Gastrocnemius medialis (tissue), 4 donors: ENCODE results near the gene USP15. TPM values are rescaled to one million over a fixed set of nuclear protein-coding genes. Genes with fewer than 3 reads are reported as not detected.

Experiments
- ATAC-seq, 2 donors: fragments of 150-250 bp; one replicate each; pipeline ENCODE4 v1.9.1; 2016
- DNase-seq, 2 donors: peaks; one replicate each; pipeline ENCODE4 v3.0.0-alpha.2; 2019
- H3K27ac ChIP-seq, 4 donors: fragments of 200-600 bp; sonication (generic); 1 replicate in 1 of 4; 2 replicates in 3 of 4; pipeline ENCODE4 v1.5.1; 2016 to 2018; ENCODE audit warnings: mild to moderate bottlenecking in 2 of 4, moderate library complexity in 1 of 4
- H3K27me3 ChIP-seq, 3 donors: fragments of 200-600 bp; sonication (generic) in 2 of 3; 1 replicate in 1 of 3; 2 replicates in 2 of 3; pipeline versions ENCODE4 v1.5.1 to v1.6.0; 2016 to 2019; ENCODE audit warnings: mild to moderate bottlenecking in 1 of 3, moderate library complexity in 1 of 3
- H3K36me3 ChIP-seq, 2 donors: fragments of 200-600 bp; sonication (generic) in 1 of 2; one replicate each; pipeline ENCODE4 v1.5.1; 2017 to 2018
- H3K4me1 ChIP-seq, 2 donors: fragments of 200-600 bp; sonication (generic) in 1 of 2; one replicate each; pipeline ENCODE4 v1.5.1; 2016 to 2017; ENCODE audit warnings: mild to moderate bottlenecking in 2 of 2
- H3K4me3 ChIP-seq, 4 donors: fragments of 200-600 bp; sonication (generic) in 3 of 4; 1 replicate in 1 of 4; 2 replicates in 3 of 4; pipeline ENCODE4 v1.5.1; 2016 to 2019; ENCODE audit warnings: mild to moderate bottlenecking in 2 of 4
- H3K9me3 ChIP-seq, 3 donors: fragments of 200-600 bp; sonication (generic) in 2 of 3; 1 replicate in 1 of 3; 2 replicates in 2 of 3; pipeline ENCODE4 v1.5.1; 2016 to 2019
- POLR2A ChIP-seq, 2 donors: fragments of 450-650 bp; IDR thresholded peaks; one replicate each; pipeline ENCODE4 v1.6.1; 2017; ENCODE audit warnings: antibody characterized with exemption in 2 of 2, mild to moderate bottlenecking in 2 of 2, moderate library complexity in 2 of 2
- in situ Hi-C, 4 donors: fragments of 200-750 bp; cut with MboI; loops; one replicate each; pipeline versions ENCODE4 v1.15.0 to v1.8.0; 2017; ENCODE audit warnings: low sequenced_read_pairs in 4 of 4
- intact Hi-C: fragments of 100-400 bp; cut with DNase I; formaldehyde crosslinking; loops from one replicate; pipeline ENCODE4 v1.15.1; 2023; ENCODE audit warnings: low total_unique reads
- total RNA-seq, 4 donors: library from RNA; depleted of rRNA; stranded (reverse); fragments of >200 nt; gene quantifications; one replicate each; pipeline versions ENCODE4 v1.1.0 to v1.2.3, GENCODE V29; 2016
- TF ChIP-seq, protein P1 (sequence below), 5 experiments: fragments of 450-650 bp in 3 of 5; fragments of 200-600 bp in 2 of 5; sonication (generic) in 2 of 5; IDR thresholded peaks in 4 of 5; conservative IDR thresholded peaks in 1 of 5; 1 replicate in 4 of 5; 2 replicates in 1 of 5; pipeline ENCODE4 v1.5.1; 2016 to 2019; ENCODE audit warnings: antibody characterized with exemption in 5 of 5, mild to moderate bottlenecking in 3 of 5, moderate library complexity in 3 of 5

Gene USP15
- total RNA-seq, 4 donors from 2014 or later = 49.0 to 93.6 (median 50.6) TPM

DNA sequence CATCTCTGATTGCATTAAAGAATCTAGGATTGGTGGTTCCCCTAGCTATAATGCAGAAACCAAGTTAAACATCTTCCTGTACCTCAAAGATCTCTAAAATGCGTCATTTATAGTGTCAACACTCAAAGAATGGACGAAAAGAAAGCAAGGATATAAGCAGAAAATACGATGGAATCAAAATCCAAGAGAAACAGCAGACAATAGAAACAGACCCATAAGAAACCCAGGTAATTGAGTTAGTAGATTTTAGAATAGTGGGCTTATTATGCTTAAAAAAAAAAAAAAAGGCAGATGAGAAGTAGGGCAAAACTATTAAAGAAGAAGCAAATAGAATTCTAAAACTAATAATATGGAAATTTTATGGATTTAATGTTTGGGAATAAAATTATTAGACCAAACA, 44.4 kb downstream of the USP15 start:
- H3K36me3 ChIP-seq = peaks cover 0 to 51% of the 10 kb centered on the region in 2 donors

DNA sequence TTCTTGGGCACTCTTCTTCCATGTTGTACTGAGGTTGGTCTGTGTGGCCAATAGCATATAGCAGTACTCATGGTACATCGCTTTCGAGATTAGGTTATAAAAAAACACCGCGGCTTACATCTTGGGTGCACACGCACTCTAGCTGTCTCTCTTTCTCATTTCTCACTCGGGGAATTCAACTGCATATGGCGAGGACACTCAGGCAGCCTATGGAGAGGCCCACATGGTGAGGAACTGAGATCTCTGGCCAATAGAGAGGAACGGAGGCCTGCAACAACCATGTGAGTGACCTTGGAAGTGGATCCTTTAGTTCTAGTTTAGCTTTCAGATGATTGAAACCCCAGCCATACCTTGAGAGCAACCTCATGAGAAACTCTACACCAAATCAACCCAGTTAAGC, 45.6 kb downstream of the USP15 start:
- DNase-seq (no peak), ATAC-seq (no peak)
- Histone ChIP-seq H3K4me1 (peaks cover 1 to 8% of the 10 kb centered on the region in 2 donors), H3K9me3 (no peaks in the 10 kb centered on the region), H3K36me3 (peaks cover 0 to 51% of the 10 kb centered on the region in 2 donors), H3K27ac (no peak overlapping the region), H3K4me3 (no peak overlapping the region), H3K27me3 (no peaks in the 10 kb centered on the region)
- in situ Hi-C loops (no loop called here), intact Hi-C loops (no loop called here)
- TF ChIP-seq, protein P1, sequence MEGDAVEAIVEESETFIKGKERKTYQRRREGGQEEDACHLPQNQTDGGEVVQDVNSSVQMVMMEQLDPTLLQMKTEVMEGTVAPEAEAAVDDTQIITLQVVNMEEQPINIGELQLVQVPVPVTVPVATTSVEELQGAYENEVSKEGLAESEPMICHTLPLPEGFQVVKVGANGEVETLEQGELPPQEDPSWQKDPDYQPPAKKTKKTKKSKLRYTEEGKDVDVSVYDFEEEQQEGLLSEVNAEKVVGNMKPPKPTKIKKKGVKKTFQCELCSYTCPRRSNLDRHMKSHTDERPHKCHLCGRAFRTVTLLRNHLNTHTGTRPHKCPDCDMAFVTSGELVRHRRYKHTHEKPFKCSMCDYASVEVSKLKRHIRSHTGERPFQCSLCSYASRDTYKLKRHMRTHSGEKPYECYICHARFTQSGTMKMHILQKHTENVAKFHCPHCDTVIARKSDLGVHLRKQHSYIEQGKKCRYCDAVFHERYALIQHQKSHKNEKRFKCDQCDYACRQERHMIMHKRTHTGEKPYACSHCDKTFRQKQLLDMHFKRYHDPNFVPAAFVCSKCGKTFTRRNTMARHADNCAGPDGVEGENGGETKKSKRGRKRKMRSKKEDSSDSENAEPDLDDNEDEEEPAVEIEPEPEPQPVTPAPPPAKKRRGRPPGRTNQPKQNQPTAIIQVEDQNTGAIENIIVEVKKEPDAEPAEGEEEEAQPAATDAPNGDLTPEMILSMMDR (IDR thresholded peaks at IDR 0.05 in 4 of 5, conservative IDR thresholded peaks at IDR 0.05 in 1 of 5) = no peak
- no peak for TF ChIP-seq POLR2A (IDR thresholded peaks at IDR 0.05)

More for the DNA sequence above, 44.4 kb downstream of the USP15 start:
- Histone ChIP-seq H3K27me3 (no peaks in the 10 kb centered on the region), H3K4me3 (no peak overlapping the region), H3K27ac (no peak overlapping the region), H3K4me1 (peaks cover 4 to 20% of the 10 kb centered on the region in 2 donors), H3K9me3 (no peaks in the 10 kb centered on the region)
- in situ Hi-C loops = no loop called here
- intact Hi-C loops = no loop called here
- ATAC-seq = no peak
- no peak for DNase-seq
- no peak for TF ChIP-seq POLR2A (IDR thresholded peaks at IDR 0.05)
- TF ChIP-seq, protein P1 (IDR thresholded peaks at IDR 0.05 in 4 of 5, conservative IDR thresholded peaks at IDR 0.05 in 1 of 5) = no peak

DNA sequence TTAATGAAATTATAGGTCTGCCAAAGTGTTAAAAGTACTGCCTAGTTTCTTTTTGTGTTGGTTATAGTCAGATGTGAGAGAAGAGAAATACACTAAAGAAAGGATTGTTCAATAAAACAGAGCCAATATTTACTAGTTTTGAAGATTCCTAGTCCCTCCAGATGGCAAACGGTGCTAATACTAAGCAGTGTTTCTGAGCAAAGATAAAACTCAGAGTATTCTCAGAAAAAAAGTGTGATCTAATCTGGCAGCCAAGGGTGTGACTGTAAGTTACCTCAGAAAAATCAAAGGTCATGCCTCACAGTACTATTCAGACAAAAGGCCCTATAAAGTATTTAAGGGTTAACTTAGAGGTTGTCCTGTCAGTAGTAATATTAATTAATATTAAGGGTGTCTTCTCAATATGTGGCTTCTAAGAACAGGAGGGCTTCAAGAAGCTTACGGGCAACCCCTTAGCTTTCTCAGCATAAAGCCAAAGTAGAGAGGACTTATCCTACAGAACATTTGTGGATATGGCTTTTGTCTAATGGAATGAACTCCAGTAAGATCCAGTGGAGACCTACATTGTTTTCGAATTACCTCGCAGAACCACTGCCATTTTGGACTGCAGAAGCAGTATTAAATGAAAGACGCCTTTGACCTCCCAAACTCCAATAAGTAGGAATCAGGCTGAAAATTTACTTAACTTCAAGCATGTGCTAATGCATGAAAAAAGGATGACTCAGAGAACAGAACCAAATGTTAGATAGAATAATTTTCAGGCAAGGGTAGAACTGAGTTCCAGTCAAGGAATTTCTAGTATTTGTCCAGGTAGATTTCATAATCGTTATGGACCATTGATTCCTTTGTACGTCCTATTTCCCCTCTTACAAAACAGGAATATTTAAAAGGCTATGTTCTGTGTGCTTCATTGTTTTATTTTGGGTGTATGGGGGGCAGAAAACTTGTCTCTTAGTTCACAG, 46.6 kb downstream of the USP15 start:
- TF ChIP-seq, protein P1 (IDR thresholded peaks at IDR 0.05 in 4 of 5, conservative IDR thresholded peaks at IDR 0.05 in 1 of 5) = no peak
- TF ChIP-seq POLR2A (IDR thresholded peaks at IDR 0.05) = no peak
- Histone ChIP-seq H3K27ac (no peak overlapping the region), H3K36me3 (peaks cover 0 to 51% of the 10 kb centered on the region in 2 donors), H3K9me3 (no peaks in the 10 kb centered on the region), H3K27me3 (no peaks in the 10 kb centered on the region), H3K4me1 (no peaks in the 10 kb centered on the region), H3K4me3 (no peak overlapping the region)
- DNase-seq (no peak), ATAC-seq (no peak)
- in situ Hi-C loops (no loop called here), intact Hi-C loops (no loop called here)

DNA sequence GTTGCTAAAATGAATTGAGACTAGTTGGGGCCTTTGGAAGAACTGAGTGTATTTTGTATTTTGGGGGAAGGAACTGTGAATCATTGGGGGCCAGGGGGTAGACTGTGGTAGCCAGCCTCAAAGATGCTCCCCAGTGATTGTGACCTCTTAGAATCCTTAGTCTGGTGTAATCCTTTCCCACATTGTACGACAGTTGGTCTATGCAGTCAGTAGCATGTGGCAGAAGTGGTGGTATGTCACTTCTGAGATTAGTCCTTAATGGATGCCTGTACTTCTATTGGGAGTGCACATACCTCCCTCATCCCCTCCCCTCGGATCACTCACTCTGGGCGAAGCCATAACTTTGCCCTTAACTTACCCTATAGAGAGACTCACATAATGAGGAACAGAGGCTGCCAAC, 48.0 kb downstream of the USP15 start:
- in situ Hi-C loops (no loop called here), intact Hi-C loops (no loop called here)
- no peaks in the 10 kb centered on the region for H3K9me3 ChIP-seq
- H3K36me3 ChIP-seq = peaks cover 0 to 47% of the 10 kb centered on the region in 2 donors
- H3K4me3 ChIP-seq = no peak overlapping the region
- no peaks in the 10 kb centered on the region for H3K27me3 ChIP-seq
- ATAC-seq = no peak
- H3K4me1 ChIP-seq = peaks cover 6 to 7% of the 10 kb centered on the region in 2 donors
- no peak for TF ChIP-seq POLR2A (IDR thresholded peaks at IDR 0.05)
- TF ChIP-seq, protein P1 (IDR thresholded peaks at IDR 0.05 in 4 of 5, conservative IDR thresholded peaks at IDR 0.05 in 1 of 5) = no peak
- DNase-seq = no peak
- no peak overlapping the region for H3K27ac ChIP-seq
